GM12874 (cell line): ENCODE measurements around the gene IBA57.

ENCODE experiments used
- TF ChIP-seq, protein P1 (sequence below): IDR thresholded peaks from 2 replicates; pipeline ENCODE4 v1.5.1; 2011; ENCODE audit warnings: low read depth, mild to moderate bottlenecking, control low read depth, low read length, moderate library complexity; ENCODE audit not compliant: insufficient read depth

The IBA57 gene

DNA sequence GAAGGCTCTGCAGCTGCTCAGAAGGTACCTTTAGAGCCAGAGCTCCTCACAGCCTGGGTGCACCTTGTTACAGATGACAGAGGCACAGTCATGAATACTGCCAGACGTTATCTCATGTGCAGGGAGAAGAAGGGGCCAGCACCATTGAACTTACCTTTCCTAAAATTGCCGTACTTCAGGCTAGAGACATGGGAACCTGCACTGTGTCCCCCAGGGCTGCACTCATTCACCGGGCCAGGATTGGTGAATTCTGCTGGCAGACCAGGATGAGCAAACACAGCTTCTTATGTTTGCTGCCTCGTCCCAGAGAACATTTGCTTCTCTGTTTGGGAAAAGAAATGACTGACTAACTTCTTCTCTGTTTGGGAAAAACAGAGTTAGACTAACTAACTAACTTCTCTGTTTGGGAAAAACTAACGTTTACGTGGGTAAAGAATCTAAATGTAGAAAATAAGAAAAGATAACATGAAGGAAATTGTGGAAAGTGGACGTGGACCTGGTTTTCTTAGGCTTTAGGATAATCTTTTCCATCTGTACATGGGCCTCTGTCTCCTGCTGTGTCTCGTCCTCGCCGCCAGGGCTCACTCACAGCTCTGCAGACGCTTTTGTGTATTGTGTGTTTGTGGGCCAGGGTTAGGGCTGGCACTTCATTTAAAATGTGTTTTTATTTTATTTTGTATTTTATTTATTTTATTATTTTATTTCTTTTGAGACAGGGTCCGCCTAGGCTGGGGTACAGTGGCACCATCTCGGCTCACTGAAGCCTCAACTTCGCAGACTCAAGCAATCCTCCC lies 52.1 kb downstream of the IBA57 start:
- TF ChIP-seq, protein P1, sequence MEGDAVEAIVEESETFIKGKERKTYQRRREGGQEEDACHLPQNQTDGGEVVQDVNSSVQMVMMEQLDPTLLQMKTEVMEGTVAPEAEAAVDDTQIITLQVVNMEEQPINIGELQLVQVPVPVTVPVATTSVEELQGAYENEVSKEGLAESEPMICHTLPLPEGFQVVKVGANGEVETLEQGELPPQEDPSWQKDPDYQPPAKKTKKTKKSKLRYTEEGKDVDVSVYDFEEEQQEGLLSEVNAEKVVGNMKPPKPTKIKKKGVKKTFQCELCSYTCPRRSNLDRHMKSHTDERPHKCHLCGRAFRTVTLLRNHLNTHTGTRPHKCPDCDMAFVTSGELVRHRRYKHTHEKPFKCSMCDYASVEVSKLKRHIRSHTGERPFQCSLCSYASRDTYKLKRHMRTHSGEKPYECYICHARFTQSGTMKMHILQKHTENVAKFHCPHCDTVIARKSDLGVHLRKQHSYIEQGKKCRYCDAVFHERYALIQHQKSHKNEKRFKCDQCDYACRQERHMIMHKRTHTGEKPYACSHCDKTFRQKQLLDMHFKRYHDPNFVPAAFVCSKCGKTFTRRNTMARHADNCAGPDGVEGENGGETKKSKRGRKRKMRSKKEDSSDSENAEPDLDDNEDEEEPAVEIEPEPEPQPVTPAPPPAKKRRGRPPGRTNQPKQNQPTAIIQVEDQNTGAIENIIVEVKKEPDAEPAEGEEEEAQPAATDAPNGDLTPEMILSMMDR: no peak

DNA sequence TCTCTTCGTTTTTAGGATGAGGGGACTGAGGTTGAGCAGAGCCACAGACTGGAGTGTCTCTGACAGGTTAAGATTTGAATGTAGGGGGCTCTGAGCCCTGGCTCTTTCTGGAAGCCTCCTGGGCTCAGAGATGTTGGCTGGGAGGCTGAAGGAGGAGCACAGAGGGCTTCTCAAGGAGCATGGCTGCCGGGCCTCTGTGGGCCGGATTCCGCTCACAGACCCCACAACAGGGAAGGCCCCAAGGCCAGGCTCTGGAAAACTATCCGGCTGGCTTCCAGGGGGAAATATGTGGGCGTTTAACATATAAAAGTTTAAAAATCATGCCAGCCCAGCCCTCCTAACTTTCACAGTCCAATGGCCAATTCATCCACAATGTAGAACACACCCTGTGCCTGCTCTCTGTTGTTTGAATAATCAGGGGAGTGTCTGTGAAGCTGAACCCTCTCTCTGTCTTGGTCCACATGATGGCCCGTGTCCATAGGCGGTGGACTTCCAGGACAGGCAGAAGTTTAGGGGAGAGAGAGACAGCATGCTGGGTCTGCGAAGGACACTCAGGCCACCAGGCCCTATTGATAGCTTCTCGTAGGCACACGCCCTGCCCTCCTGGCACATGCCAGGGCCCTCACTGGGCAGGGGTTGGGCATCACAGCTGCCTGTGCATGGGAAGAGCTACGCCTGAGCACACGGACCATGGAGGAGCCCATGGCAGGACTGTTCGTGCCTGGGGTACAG lies 53.1 kb downstream of the IBA57 start:
- TF ChIP-seq, protein P1: no peak

DNA sequence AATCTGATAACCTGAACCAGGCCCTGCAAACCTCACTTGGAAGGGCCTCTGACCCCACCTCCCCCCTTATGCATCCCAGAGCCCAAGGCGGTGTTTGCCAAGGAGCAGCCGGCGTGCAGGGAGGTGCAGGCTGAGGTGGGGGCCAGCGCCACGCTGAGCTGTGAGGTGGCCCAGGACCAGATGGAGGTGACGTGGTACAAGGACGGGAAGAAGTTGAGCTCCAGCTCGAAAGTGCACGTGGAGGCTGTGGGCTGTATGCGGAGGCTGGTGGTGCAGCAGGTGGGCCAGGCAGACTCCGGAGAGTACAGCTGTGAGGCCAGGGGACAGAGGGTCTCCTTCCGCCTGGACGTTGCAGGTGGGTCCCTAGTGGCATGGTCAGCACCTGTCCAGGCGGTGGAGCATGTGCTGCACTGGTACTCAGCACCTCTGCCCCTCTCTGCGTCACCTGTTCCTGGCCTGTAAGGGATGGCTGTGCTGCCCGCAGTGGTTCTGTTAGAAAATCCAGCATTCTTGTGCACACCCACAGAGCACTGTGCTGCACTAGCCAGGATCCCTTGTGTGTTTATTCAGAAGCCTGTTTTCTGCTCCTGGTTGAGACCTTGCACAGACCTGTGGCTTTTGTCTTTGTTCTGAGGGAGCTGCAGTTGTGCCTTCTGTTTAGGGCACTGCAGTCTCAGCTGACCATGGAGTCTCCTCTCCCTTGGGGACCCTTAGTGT lies 53.8 kb downstream of the IBA57 start:
- TF ChIP-seq, protein P1: no peak

DNA sequence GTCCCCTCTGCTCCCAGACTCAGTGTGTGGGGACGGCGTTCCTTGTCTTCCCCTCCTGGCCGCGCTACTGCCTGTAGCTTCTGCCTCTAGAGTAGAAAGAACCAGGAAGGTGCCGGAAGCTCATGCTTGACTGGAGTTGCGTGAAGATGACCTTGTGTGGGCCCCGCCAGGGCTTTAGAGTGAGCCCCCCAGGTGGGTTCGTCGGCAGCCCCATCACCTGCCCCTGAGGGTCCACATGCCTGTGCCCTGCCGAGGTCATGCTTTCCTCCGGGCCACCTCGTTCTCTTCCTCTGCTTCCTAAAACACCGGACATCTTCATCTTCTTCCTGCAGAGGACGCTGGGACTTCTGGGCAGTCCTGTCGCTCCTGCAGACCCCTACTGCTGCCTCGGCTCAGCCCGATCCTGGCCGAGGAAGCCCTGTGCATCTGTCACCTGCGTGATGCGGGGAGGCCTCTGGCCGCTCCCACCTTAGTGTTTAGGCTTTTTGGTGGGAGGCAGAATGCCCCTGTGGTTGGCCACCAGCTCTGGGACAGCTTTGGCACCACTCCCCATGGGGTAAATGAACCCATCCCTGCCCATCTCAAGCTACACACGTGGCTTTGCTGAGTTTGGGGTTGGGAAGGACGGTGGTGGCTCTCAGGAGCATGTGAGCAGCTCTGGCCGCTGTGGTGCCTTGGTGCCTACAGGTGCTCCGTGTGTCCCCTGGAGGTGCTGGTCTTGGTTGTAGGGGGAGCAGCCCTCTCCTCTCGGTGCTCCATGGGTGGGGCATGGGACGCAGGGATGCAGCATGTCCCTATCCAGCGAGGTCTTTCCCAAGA lies 54.6 kb downstream of the IBA57 start:
- TF ChIP-seq, protein P1: no peak

DNA sequence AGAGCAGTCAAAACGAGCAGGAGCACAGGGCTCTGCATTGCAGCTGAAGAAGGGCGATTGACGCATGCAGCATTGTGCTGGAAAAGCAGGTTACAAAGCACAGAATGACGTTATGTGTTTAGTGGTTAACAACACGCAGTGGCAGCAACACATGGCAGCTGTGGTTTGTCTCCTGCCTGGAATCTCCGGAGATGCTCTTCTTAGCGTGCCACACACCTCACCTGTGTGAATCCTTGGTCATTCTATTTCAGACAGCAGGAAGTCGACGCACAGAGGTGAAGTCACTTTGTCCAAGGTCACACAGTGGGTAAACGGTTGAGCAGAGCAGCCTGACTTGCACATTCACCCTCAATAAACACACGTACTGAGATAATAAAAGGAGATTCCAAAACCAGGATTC lies 56.9 kb downstream of the IBA57 start:
- TF ChIP-seq, protein P1: no peak

DNA sequence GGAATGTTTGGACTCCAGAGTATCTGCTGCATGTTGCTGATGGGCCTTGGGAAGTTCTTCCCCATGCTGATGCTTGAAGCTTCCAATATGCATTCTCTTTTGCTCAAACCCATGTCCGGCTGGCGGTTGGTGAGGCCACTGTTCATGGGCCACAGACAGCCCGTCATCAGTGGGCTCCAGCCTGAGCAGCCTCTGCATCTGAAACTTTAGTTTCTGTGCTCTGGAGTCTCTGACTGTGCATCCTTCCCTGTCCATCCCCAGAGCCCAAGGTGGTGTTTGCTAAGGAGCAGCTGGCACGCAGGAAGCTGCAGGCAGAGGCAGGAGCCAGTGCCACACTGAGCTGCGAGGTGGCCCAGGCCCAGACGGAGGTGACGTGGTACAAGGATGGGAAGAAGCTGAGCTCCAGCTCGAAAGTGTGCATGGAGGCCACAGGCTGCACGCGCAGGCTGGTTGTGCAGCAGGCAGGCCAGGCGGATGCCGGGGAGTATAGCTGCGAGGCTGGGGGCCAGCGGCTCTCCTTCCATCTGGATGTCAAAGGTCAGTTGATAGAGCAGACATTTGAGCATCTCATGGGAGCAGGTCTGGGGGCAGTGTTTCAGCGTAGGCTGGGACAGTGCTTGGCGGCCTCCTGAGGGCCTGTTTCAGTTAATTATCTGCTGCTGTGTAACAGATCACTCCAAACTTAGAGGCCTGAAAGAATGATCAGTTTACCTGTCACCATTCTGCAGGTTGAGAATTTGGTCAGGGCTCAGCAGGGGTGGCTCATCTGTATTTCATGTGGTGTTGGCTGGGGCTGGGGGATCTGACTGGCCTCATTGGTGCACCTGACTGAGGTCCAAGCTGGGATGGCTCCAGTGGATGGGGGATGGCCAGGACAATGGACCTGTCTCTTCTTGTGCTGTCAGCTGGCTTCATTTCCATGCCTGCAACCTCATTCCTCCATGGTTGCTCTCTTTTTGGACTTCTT lies 58.9 kb downstream of the IBA57 start:
- TF ChIP-seq, protein P1: no peak
